ENCODE data around the gene LRMDA. TPM values are rescaled to one million over a fixed set of nuclear protein-coding genes. Genes with fewer than 3 reads are reported as not detected.

LRMDA gene
- total and polyA plus RNA-seq, 2 of the 8 experiments (the other 6 are each of a cell fraction or from before 2014, with no cell fraction given), result 0.86 to 2.8 TPM

DNA sequence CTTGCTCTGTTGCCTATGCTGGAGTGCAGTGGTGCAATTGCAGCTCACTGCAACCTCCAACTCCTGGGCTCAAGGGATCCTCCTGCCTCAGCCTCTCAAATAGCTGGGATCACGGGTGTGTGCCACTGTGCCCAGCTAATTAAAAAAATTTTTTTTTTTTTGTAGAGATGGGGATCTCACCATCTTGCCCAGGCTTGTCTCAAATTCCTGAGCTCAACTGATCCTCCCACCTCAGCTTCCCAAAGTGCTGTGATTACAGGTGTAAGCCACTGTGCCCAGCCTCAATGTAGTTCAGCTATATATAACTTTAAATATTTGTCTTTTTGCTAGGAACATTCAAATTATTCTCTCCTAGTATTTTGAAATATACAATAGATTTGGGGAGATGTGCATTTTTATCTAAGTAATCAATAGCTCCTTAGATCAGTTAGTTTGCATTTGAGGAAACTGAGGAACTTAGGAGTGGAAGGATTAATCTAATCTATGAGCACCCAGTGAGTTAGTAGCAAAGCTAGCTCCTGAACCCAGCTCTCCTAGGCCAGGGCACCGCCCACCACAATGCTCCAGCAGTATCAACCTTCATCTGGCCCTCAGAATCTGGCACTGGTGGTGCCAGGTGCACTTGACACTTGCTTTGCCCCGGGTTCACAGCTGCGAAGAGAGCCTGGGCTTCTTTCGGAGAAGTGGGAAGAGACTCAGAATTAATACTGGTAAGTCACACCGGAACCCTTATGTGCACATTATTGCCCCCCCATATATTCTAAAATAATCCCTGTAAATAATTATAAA is 5.9 kb upstream of the LRMDA start:
- Histone ChIP-seq H3K4me3 (ENCODE audit: extremely low read depth in 1 of 4, insufficient read depth in 2 of 4, low read depth in 3 of 4, low read length in 4 of 4) (no peak overlapping the region), H3K56ac (replicated peaks; ENCODE audit: insufficient read length, low read depth, low read length) (no peak overlapping the region), H3K4me2 (ENCODE audit: insufficient read depth in 1 of 2, low read depth in 2 of 2, low read length in 2 of 2) (no peak overlapping the region), H3K9me3 (ENCODE audit: insufficient read depth in 2 of 2, low read depth in 1 of 2, low read length in 1 of 2) (no peaks in the 10 kb centered on the region), H4K8ac (ENCODE audit: extremely low read depth, insufficient read depth, low read length) (no peak overlapping the region), H3K18ac (ENCODE audit: extremely low read depth, low read length) (no peak overlapping the region), H3K36me3 (ENCODE audit: control insufficient read depth in 2 of 4, insufficient read depth in 4 of 4, low read length in 3 of 4) (no peaks in the 10 kb centered on the region), H2BK12ac (ENCODE audit: low read depth, low read length) (no peak overlapping the region), H3K14ac (ENCODE audit: insufficient read length) (no peak overlapping the region), H4K5ac (ENCODE audit: insufficient read length, low read depth, low read length) (no peak overlapping the region), H2BK5ac (ENCODE audit: low read depth, low read length) (no peak overlapping the region), H3K23ac (ENCODE audit: insufficient read length) (no peak overlapping the region), H2BK20ac (ENCODE audit: low read length) (no peak overlapping the region), H2AFZ (ENCODE audit: low read length) (no peak overlapping the region), H3K4me1 (replicated peaks in 1 of 4; ENCODE audit: control insufficient read depth in 3 of 4, insufficient read depth in 4 of 4, low read length in 3 of 4) (peaks cover under 1 to 4% (median 4%) of the 10 kb centered on the region in 4 experiments; a peak in 6 of 7 replicates), H2AK5ac (ENCODE audit: low read depth, low read length) (no peak overlapping the region), H3K79me1 (ENCODE audit: low read depth, low read length) (no peaks in the 10 kb centered on the region), H2BK15ac (ENCODE audit: low read length) (no peak overlapping the region), H3K27ac (ENCODE audit: low read depth, low read length) (no peak overlapping the region), H3K79me2 (ENCODE audit: control insufficient read depth in 1 of 2, insufficient read depth in 2 of 2, low read length in 2 of 2) (no peaks in the 10 kb centered on the region), H2BK120ac (replicated peaks; ENCODE audit: low read depth, low read length) (no peak overlapping the region), H4K91ac (replicated peaks; ENCODE audit: insufficient read length, low read length) (no peak overlapping the region), H3K27me3 (replicated peaks in 1 of 4; ENCODE audit: control insufficient read depth in 3 of 4, extremely low read depth in 1 of 4, insufficient read depth in 3 of 4, low read length in 3 of 4) (peaks cover 22 to 66% (median 52%) of the 10 kb centered on the region in 4 experiments), H4K20me1 (replicated peaks in 1 of 2; ENCODE audit: control insufficient read depth in 1 of 2, insufficient read depth in 2 of 2, low read length in 2 of 2) (peaks cover 2 to 3% of the 10 kb centered on the region in 2 experiments), H3K9ac (replicated peaks in 1 of 4; ENCODE audit: extremely low read depth in 1 of 4, low read depth in 3 of 4, low read length in 3 of 4) (no peak overlapping the region), H3K23me2 (ENCODE audit: low read depth, low read length) (no peaks in the 10 kb centered on the region), H3K4ac (replicated peaks; ENCODE audit: insufficient read length, low read depth, low read length) (no peak overlapping the region)
- TF ChIP-seq EP300 (IDR thresholded peaks at IDR 0.05; ENCODE audit: borderline replicate concordance in 1 of 2, low read depth in 2 of 2, low read length in 2 of 2) (no peak), TBP (IDR thresholded peaks at IDR 0.05; ENCODE audit: low read depth, low read length) (no peak), RFX5 (IDR thresholded peaks at IDR 0.05; ENCODE audit: borderline replicate concordance, low read depth, low read length) (no peak)
- TF ChIP-seq, protein P1, sequence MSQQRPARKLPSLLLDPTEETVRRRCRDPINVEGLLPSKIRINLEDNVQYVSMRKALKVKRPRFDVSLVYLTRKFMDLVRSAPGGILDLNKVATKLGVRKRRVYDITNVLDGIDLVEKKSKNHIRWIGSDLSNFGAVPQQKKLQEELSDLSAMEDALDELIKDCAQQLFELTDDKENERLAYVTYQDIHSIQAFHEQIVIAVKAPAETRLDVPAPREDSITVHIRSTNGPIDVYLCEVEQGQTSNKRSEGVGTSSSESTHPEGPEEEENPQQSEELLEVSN (IDR thresholded peaks at IDR 0.05), result no peak
- TF ChIP-seq, protein P2, sequence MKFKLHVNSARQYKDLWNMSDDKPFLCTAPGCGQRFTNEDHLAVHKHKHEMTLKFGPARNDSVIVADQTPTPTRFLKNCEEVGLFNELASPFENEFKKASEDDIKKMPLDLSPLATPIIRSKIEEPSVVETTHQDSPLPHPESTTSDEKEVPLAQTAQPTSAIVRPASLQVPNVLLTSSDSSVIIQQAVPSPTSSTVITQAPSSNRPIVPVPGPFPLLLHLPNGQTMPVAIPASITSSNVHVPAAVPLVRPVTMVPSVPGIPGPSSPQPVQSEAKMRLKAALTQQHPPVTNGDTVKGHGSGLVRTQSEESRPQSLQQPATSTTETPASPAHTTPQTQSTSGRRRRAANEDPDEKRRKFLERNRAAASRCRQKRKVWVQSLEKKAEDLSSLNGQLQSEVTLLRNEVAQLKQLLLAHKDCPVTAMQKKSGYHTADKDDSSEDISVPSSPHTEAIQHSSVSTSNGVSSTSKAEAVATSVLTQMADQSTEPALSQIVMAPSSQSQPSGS (IDR thresholded peaks at IDR 0.05; ENCODE audit: low read length), result no peak
- ChIA-PET CTCF (ENCODE audit: partially characterized antibody) (interaction anchor here (0.6 to 0.7 kb wide), 5 partner anchors 22 to 607 kb away, joined by 3 to 4 read pairs (median 3); no protein-coding TSS in a partner anchor), POLR2A (ENCODE audit: partially characterized antibody) (no interaction called here)
- DNase-seq (ENCODE audit: low read depth in 1 of 2, low spot score in 2 of 2), result no peak
- FAIRE-seq, result no peak
- 85% methylated on average over 6 of the region's 6 CpGs; no CpG with 5 or more reads in 1 of the 2 experiments for WGBS, 2 experiments (ENCODE audit: extremely low coverage in 1 of 2, insufficient coverage in 1 of 2, insufficient read length in 1 of 2, insufficient replicate concordance in 2 of 2, low coverage in 1 of 2, low lambda C conversion rate in 2 of 2, missing lambda C conversion rate in 1 of 2)
